Mammary epithelial cell (primary cell): ENCODE data around the gene ZNF771.

ENCODE experiments used
- EZH2 ChIP-seq: IDR thresholded peaks from 2 replicates; pipeline ENCODE4 v1.6.1; 2012; ENCODE audit warnings: low read length, inconsistent platforms, borderline replicate concordance
- TF ChIP-seq, protein P1 (sequence below), 2 donors: IDR thresholded peaks in 1 of 2; conservative IDR thresholded peaks in 1 of 2; 2 replicates each; pipeline ENCODE4 v1.5.1; 2011 to 2012; ENCODE audit warnings: inconsistent platforms in 2 of 2, low read length in 2 of 2, mild to moderate bottlenecking in 2 of 2, control low read depth in 1 of 2, low read depth in 1 of 2; ENCODE audit not compliant: insufficient read depth in 1 of 2; ENCODE audit errors: extremely low read depth in 1 of 2

DNA sequence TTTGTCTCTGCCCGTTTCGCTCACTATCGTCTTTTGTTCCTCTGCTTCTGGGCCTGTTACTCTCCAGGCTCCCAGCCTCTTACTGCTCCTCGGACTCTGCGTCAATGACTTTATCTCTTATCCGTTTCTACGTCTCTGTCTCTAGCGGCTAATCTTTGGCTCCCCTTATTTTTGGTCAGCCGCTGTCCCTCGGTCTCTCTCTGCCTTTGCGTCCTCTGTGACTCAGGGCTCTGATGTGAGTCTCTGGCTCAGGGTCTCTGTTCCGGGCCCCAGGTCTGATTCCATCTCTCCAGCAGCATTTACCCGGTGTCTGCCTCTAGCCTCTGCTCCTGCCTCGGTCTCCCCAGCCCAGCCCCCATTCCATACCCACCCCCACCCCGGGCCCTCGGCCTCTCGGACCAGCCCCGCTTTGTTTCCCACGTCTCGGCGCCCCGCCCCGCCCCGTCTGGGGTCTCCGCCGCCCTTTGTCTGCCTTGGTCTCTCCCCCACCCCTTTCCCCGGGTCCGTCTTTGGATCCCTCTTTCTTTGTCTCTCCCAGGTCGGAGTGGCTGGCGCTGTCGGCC is 12.7 kb upstream of the ZNF771 start:
- TF ChIP-seq, protein P1, sequence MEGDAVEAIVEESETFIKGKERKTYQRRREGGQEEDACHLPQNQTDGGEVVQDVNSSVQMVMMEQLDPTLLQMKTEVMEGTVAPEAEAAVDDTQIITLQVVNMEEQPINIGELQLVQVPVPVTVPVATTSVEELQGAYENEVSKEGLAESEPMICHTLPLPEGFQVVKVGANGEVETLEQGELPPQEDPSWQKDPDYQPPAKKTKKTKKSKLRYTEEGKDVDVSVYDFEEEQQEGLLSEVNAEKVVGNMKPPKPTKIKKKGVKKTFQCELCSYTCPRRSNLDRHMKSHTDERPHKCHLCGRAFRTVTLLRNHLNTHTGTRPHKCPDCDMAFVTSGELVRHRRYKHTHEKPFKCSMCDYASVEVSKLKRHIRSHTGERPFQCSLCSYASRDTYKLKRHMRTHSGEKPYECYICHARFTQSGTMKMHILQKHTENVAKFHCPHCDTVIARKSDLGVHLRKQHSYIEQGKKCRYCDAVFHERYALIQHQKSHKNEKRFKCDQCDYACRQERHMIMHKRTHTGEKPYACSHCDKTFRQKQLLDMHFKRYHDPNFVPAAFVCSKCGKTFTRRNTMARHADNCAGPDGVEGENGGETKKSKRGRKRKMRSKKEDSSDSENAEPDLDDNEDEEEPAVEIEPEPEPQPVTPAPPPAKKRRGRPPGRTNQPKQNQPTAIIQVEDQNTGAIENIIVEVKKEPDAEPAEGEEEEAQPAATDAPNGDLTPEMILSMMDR (conservative IDR thresholded peaks at IDR 0.05 in 1 of 2, IDR thresholded peaks at IDR 0.05 in 1 of 2; ENCODE audit: extremely low read depth in 1 of 2, insufficient read depth in 1 of 2, low read depth in 1 of 2, low read length in 2 of 2) = no peak
- no peak for TF ChIP-seq EZH2
